ENCODE data around the gene TMEM255B. TPM values are rescaled to one million over a fixed set of nuclear protein-coding genes. Genes with fewer than 3 reads are reported as not detected.
"Not testable (repeated sequence)": the region's sequence is repeated elsewhere in the genome, so short reads cannot be mapped to it uniquely, and the experiment has no call there.

Gene TMEM255B
- total RNA-seq, 1 experiment from 2014 or later = 26.3 TPM

- in situ Hi-C loops (cut with HindIII; ENCODE audit: low pct_unique_long_range_greater_than_20kb, low sequenced_read_pairs) = no loop called here
- intact Hi-C loops (cut with micrococcal nuclease; ENCODE audit: unreplicated experiment) = no loop called here
- Histone ChIP-seq H3K27me3 (ENCODE audit: control insufficient read depth, insufficient read depth, low read length) (no peaks in the 10 kb centered on the region), H3K36me3 (ENCODE audit: control insufficient read depth, insufficient read depth, low read length) (no peaks in the 10 kb centered on the region), H3K27ac (ENCODE audit: low read length) (no peak overlapping the region), H3K4me1 (ENCODE audit: control insufficient read depth, insufficient read depth, low read length) (no peaks in the 10 kb centered on the region), H3K9me3 (ENCODE audit: control insufficient read depth, insufficient read depth, low read depth, low read length) (no peaks in the 10 kb centered on the region), H3K4me3 (ENCODE audit: low read depth in 2 of 2, low read length in 2 of 2) (no peak overlapping the region)
- CTCF ChIA-PET = no interaction called here
- TF ChIP-seq SIN3A (IDR thresholded peaks at IDR 0.05; ENCODE audit: borderline replicate concordance, insufficient read depth, low read depth, low read length) (no peak), REST (IDR thresholded peaks at IDR 0.05; ENCODE audit: insufficient read depth in 1 of 2, low read depth in 2 of 2, low read length in 1 of 2) (no peak), POLR2AphosphoS5 (IDR thresholded peaks at IDR 0.05; ENCODE audit: low read depth, low read length) (no peak), TCF7L2 (IDR thresholded peaks at IDR 0.05; ENCODE audit: low read depth, low read length) (no peak), CTCF (IDR thresholded peaks at IDR 0.05) (no peak)
- POLR2A ChIA-PET = no interaction called here
- DNase-seq (ENCODE audit: low read depth, low spot score) (no peak), ATAC-seq (no peak)
- no TSS peak for BruUV-seq (replicated peaks)
These were observed 34.7 kb downstream of the TMEM255B start for GRCh38 chr13:113793718-113794085.

GRCh38 chr13:113794086-113794485 lies 35.1 kb downstream of the TMEM255B start:
- TF ChIP-seq SIN3A (IDR thresholded peaks at IDR 0.05; ENCODE audit: borderline replicate concordance, insufficient read depth, low read depth, low read length) = no peak
- H3K27me3 ChIP-seq (ENCODE audit: control insufficient read depth, insufficient read depth, low read length) = no peaks in the 10 kb centered on the region
- no TSS peak for BruUV-seq (replicated peaks)
- H3K36me3 ChIP-seq (ENCODE audit: control insufficient read depth, insufficient read depth, low read length) = no peaks in the 10 kb centered on the region
- ATAC-seq = no peak
- POLR2A ChIA-PET = no interaction called here
- no peaks in the 10 kb centered on the region for H3K4me1 ChIP-seq (ENCODE audit: control insufficient read depth, insufficient read depth, low read length)
- no peak overlapping the region for H3K4me3 ChIP-seq (ENCODE audit: low read depth in 2 of 2, low read length in 2 of 2)
- intact Hi-C loops (cut with micrococcal nuclease; ENCODE audit: unreplicated experiment) (no loop called here), in situ Hi-C loops (cut with HindIII; ENCODE audit: low pct_unique_long_range_greater_than_20kb, low sequenced_read_pairs) (no loop called here)
- no peak overlapping the region for H3K27ac ChIP-seq (ENCODE audit: low read length)
- DNase-seq (ENCODE audit: low read depth, low spot score) = no peak
- H3K9me3 ChIP-seq (ENCODE audit: control insufficient read depth, insufficient read depth, low read depth, low read length) = no peaks in the 10 kb centered on the region
- CTCF ChIA-PET = no interaction called here

- ATAC-seq = no peak
- no peaks in the 10 kb centered on the region for H3K9me3 ChIP-seq (ENCODE audit: control insufficient read depth, insufficient read depth, low read depth, low read length)
- ChIA-PET CTCF (no interaction called here), POLR2A (no interaction called here)
- H3K4me3 ChIP-seq (ENCODE audit: low read depth in 2 of 2, low read length in 2 of 2) = no peak overlapping the region
- in situ Hi-C loops (cut with HindIII; ENCODE audit: low pct_unique_long_range_greater_than_20kb, low sequenced_read_pairs) = no loop called here
- BruUV-seq (replicated peaks) = no TSS peak
- H3K4me1 ChIP-seq (ENCODE audit: control insufficient read depth, insufficient read depth, low read length) = no peaks in the 10 kb centered on the region
- intact Hi-C loops (cut with micrococcal nuclease; ENCODE audit: unreplicated experiment) = no loop called here
- H3K36me3 ChIP-seq (ENCODE audit: control insufficient read depth, insufficient read depth, low read length) = no peaks in the 10 kb centered on the region
- DNase-seq (ENCODE audit: low read depth, low spot score) = no peak
- H3K27ac ChIP-seq (ENCODE audit: low read length) = no peak overlapping the region
- H3K27me3 ChIP-seq (ENCODE audit: control insufficient read depth, insufficient read depth, low read length) = no peaks in the 10 kb centered on the region
- TF ChIP-seq CTCF (IDR thresholded peaks at IDR 0.05) (no peak), TCF7L2 (IDR thresholded peaks at IDR 0.05; ENCODE audit: low read depth, low read length) (no peak), SIN3A (IDR thresholded peaks at IDR 0.05; ENCODE audit: borderline replicate concordance, insufficient read depth, low read depth, low read length) (no peak), REST (IDR thresholded peaks at IDR 0.05; ENCODE audit: insufficient read depth in 1 of 2, low read depth in 2 of 2, low read length in 1 of 2) (no peak), POLR2AphosphoS5 (IDR thresholded peaks at IDR 0.05; ENCODE audit: low read depth, low read length) (no peak)
These were observed 35.7 kb downstream of the TMEM255B start for GRCh38 chr13:113794764-113795173.

- intact Hi-C loops (cut with micrococcal nuclease; ENCODE audit: unreplicated experiment); BruUV-seq (replicated peaks); ATAC-seq; POLR2A ChIA-PET; H3K27ac ChIP-seq (ENCODE audit: low read length); H3K27me3 ChIP-seq (ENCODE audit: control insufficient read depth, insufficient read depth, low read length); H3K36me3 ChIP-seq (ENCODE audit: control insufficient read depth, insufficient read depth, low read length); DNase-seq (ENCODE audit: low read depth, low spot score); H3K9me3 ChIP-seq (ENCODE audit: control insufficient read depth, insufficient read depth, low read depth, low read length); in situ Hi-C loops (cut with HindIII; ENCODE audit: low pct_unique_long_range_greater_than_20kb, low sequenced_read_pairs); CTCF ChIA-PET; H3K4me1 ChIP-seq (ENCODE audit: control insufficient read depth, insufficient read depth, low read length); H3K4me3 ChIP-seq (ENCODE audit: low read depth in 2 of 2, low read length in 2 of 2): not testable (repeated sequence)
These were observed 36.3 kb downstream of the TMEM255B start for GRCh38 chr13:113795362-113795761.

Data from Panc1 (cell line).